GM12874 (cell line): Measurements from ENCODE around the gene GPR132.

Experiments
- TF ChIP-seq, protein P1 (sequence below): IDR thresholded peaks from 2 replicates; pipeline ENCODE4 v1.5.1; 2011; ENCODE audit warnings: low read depth, mild to moderate bottlenecking, control low read depth, low read length, moderate library complexity; ENCODE audit not compliant: insufficient read depth

The GPR132 gene

DNA sequence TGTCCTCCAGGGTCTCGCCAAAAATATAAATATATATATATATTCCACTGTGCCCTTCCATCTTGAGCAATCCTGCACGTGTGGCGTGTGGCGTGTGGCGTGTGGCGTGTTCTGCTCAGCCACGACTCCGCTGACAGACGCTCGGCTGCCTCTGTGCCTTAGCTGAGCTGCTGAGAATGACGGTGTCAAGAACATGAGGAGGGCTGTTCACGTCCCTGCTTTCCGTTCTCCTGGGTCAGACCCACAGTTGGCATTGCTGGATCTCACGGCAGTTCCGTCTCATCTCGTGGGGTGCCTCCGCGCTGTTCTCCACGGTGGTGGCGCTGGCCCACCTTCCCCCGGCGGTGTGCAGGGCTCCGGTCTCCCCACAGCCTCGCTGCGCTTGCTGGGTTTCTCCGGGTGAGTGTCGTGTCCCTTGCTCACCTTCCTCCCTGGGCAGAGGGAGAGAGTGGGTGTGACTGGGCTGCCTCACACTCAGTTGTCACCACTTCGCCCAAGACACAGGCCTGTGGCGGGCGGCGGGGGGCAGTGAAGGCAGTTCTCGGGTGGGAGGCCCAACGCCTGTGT is 9.4 kb downstream of the GPR132 start:
- TF ChIP-seq, protein P1, sequence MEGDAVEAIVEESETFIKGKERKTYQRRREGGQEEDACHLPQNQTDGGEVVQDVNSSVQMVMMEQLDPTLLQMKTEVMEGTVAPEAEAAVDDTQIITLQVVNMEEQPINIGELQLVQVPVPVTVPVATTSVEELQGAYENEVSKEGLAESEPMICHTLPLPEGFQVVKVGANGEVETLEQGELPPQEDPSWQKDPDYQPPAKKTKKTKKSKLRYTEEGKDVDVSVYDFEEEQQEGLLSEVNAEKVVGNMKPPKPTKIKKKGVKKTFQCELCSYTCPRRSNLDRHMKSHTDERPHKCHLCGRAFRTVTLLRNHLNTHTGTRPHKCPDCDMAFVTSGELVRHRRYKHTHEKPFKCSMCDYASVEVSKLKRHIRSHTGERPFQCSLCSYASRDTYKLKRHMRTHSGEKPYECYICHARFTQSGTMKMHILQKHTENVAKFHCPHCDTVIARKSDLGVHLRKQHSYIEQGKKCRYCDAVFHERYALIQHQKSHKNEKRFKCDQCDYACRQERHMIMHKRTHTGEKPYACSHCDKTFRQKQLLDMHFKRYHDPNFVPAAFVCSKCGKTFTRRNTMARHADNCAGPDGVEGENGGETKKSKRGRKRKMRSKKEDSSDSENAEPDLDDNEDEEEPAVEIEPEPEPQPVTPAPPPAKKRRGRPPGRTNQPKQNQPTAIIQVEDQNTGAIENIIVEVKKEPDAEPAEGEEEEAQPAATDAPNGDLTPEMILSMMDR = no peak

DNA sequence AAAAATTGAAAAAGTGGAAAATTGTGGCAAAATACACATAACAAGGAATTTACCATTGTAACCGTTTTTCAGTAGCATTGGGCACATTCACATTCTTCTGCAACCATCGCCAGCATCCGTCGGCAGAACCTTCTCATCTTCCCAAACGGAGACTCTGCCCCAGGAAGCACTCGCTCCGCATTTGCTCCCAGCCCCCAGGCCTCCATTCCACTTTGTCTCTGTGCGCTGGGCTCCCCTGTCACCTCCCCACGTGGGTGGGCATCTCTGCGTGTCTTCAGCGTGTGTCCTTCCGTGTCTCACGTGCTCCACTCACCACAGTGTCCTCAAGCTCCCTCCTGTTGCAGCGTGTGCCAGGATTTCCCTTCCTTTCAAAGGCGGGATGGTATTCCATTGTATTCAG is 9.9 kb downstream of the GPR132 start:
- TF ChIP-seq, protein P1 = no peak

DNA sequence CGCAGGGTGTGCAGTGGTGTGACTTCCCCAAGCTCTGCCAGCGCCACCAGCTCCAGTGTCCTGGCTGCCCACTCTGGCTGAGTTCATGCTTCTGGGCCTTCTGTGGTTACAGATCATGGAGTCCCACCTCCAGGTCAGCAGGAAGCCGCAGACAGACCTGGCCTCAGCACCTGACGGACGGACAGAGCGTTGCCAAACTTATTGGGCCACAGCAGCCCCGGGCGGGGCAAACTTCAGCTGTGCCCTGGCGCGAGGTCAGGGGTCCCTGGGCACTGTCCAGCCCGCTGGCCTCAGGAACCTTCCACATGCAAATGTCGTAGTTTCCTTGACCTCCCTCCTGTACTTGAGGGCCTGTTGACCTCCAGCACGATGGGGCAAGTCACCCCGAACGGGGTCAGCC is 11.2 kb downstream of the GPR132 start:
- TF ChIP-seq, protein P1 = no peak

DNA sequence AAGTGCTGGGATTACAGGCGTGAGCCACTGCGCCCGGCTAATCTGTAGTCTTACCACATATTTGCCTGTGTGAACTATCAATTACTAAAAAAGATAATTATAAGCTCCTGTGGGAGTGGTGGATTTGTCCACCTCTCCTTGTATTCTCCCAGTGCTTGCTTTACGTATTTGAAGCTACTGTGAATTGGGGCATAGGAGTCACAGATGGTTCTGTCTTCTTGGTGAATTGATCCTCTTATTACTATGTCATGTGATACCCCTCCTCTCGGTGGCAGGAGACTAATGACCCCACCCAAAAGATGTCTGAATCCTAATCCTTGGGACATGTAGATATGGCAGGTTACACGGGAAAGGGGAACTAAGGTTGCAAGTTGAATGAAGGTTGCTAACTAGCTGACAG is 11.8 kb downstream of the GPR132 start:
- TF ChIP-seq, protein P1 = no peak

DNA sequence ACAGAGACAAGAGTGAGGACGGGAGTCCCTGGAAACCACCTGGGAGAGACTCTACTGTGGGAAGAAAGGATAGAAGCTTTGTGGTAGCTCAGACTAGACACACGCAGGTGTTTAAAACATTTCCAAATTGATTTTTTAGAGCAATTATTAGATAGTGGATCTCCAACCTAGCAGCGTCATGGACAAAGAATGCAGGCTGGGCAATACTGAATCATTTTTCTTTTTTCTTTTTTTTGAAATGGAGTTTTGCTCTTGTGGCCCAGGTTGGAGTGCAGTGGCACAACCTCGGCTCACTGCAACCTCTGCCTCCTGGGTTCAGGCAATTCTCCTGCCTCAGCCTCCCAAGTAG is 13.1 kb downstream of the GPR132 start:
- TF ChIP-seq, protein P1 = no peak

DNA sequence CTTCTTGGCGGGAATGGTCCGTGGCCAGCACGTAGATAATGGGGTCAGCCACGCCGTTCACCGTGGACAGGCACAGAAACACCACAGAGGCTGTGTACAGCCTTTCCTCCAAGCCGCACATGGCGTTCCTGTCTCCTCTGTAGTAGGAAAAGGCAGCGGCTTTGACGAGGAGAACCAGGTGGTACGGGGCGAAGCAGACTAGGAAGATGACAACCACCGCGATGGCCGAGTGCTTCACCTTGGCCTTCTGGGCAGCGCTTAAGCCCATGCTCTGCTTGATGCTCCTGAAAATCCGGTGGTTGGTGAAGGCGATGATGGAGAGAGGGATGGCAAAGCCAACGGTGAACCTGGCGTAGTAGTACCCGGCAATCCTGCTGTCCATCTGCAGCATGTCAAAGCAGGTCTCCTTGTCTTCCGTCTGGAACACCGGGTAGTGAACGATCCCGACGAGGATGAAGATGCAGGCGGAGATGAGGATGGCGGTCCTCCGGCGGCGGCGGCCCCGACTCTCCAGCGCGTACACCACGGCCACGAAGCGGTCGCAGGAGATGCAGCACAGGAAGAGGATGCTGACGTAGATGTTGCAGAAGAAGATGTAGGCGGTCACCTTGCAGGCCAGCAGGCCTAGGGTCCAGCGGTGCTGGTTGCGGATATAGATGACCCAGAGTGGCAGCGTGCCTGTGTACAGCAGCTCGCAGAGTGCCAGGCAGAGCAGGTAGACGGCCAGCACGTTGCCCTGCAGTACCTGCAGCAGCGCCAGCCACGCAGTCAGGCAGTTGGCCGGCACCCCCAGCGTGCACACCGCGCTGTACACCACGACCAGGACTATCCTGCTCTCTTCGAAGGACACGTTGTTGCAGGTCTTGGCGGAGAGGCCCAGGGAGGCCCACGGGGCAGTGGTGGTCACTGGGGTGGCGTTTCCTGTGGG is 13.8 kb downstream of the GPR132 start:
- TF ChIP-seq, protein P1 = no peak

DNA sequence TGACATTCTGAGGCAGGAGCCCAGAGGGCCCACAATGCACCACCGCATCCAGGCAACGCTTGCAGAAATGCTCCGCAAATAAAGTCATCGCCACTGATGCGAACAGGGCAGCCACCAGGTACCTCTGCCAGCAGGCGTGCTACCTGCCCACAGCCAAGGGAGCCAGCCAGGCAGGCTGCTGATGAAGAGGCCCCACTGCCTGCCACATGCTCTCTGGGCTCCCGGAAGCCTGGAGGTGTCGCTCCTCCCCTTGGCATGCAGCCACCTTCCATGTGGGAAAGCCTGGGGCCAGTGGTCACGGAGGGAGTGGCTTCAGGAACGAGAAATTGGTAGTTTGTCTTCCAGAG is 14.7 kb downstream of the GPR132 start:
- TF ChIP-seq, protein P1 = no peak
